Measurements from ENCODE around the gene TEX101. TPM values are rescaled to one million over a fixed set of nuclear protein-coding genes. Genes with fewer than 3 reads are reported as not detected.

Gene TEX101
- total RNA-seq, 1 donor from 2014 or later = not detected

- no peak for DNase-seq (ENCODE audit: low spot score)
- no peak for ATAC-seq
- intact Hi-C loops (cut with DNase I) = no loop called here
Measured at GRCh38 chr19:43465468-43466120, 50.9 kb downstream of the TEX101 start, which contains the start of gene LYPD3. Gene LYPD3, minus strand, starts transcription at chr19:43465608. Its CDS starts 37 bp downstream, at chr19:43465571.

GRCh38 chr19:43466793-43467192, 52.1 kb downstream of the TEX101 start:
- intact Hi-C loops (cut with DNase I) = no loop called here

GRCh38 chr19:43467276-43467675, 52.6 kb downstream of the TEX101 start:
- intact Hi-C loops (cut with DNase I) = no loop called here
- no peak for DNase-seq (ENCODE audit: low spot score)
- ATAC-seq = no peak

More at GRCh38 chr19:43466793-43467192, 52.1 kb downstream of the TEX101 start:
- DNase-seq (ENCODE audit: low spot score) (no peak), ATAC-seq (no peak)

- no peak for ATAC-seq
- intact Hi-C loops (cut with DNase I) = no loop called here
Measured at GRCh38 chr19:43467730-43468129, 53.0 kb downstream of the TEX101 start.

More at GRCh38 chr19:43467730-43468129, 53.0 kb downstream of the TEX101 start:
- no peak for DNase-seq (ENCODE audit: low spot score)

Other genes starting within 250 kb of the TEX101 start
- gene PSG5, start 228.4 kb upstream of the TEX101 start, total RNA-seq = not detected
- gene PSG4, start 209.3 kb upstream of the TEX101 start, total RNA-seq = not detected
- gene PSG9, start 145.4 kb upstream of the TEX101 start, total RNA-seq = not detected
- 19.3 TPM for gene CD177, start 61.2 kb upstream of the TEX101 start, total RNA-seq
- 1.6 TPM for gene LYPD3, start 50.7 kb downstream of the TEX101 start, total RNA-seq
- 12.7 TPM for gene PHLDB3, start 89.9 kb downstream of the TEX101 start, total RNA-seq
- 33.3 TPM for gene ETHE1, start 112.3 kb downstream of the TEX101 start, total RNA-seq
- 5.3 TPM for gene ZNF575, start 118.3 kb downstream of the TEX101 start, total RNA-seq
- gene XRCC1, start 160.6 kb downstream of the TEX101 start, total RNA-seq = 24.8 TPM
- 8.0 TPM for gene PINLYP, start 160.9 kb downstream of the TEX101 start, total RNA-seq
- gene IRGQ, start 181.2 kb downstream of the TEX101 start, total RNA-seq = 22.2 TPM
- 14.3 TPM for gene ZNF576, start 181.7 kb downstream of the TEX101 start, total RNA-seq
- 0.58 TPM for gene SRRM5, start 197.2 kb downstream of the TEX101 start, total RNA-seq
- 39.1 TPM for gene ZNF428, start 204.7 kb downstream of the TEX101 start, total RNA-seq
- 175 TPM for gene CADM4, start 225.0 kb downstream of the TEX101 start, total RNA-seq